GM12872 (cell line): ENCODE measurements around the gene FDPS.

Experiments
- TF ChIP-seq, protein P1 (sequence below): IDR thresholded peaks from 3 replicates; pipeline ENCODE4 v1.5.1; 2011; ENCODE audit warnings: low read depth, mild to moderate bottlenecking, low read length, moderate library complexity; ENCODE audit not compliant: insufficient read depth

FDPS gene

DNA sequence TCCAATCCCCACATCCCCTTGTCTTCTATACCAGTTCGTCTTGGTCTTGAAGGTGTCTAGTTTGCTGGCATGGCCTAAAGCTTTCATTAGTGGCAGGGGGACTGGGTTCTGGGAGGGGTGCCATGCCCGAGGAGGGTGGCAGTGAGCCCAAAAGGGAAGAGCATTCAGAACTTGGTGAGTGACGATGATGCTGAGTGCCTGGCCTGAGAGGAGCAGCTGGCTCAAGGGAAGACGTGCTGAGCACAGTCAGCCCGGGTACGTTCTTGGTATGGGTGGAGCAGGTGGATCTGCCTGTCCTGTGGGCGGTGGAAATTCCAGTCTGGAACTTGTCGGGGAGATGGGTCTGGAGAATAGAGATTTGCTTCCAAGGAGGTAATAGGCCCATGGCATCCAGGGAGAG lies 4.6 kb downstream of the FDPS start:
- TF ChIP-seq, protein P1, sequence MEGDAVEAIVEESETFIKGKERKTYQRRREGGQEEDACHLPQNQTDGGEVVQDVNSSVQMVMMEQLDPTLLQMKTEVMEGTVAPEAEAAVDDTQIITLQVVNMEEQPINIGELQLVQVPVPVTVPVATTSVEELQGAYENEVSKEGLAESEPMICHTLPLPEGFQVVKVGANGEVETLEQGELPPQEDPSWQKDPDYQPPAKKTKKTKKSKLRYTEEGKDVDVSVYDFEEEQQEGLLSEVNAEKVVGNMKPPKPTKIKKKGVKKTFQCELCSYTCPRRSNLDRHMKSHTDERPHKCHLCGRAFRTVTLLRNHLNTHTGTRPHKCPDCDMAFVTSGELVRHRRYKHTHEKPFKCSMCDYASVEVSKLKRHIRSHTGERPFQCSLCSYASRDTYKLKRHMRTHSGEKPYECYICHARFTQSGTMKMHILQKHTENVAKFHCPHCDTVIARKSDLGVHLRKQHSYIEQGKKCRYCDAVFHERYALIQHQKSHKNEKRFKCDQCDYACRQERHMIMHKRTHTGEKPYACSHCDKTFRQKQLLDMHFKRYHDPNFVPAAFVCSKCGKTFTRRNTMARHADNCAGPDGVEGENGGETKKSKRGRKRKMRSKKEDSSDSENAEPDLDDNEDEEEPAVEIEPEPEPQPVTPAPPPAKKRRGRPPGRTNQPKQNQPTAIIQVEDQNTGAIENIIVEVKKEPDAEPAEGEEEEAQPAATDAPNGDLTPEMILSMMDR: no peak

DNA sequence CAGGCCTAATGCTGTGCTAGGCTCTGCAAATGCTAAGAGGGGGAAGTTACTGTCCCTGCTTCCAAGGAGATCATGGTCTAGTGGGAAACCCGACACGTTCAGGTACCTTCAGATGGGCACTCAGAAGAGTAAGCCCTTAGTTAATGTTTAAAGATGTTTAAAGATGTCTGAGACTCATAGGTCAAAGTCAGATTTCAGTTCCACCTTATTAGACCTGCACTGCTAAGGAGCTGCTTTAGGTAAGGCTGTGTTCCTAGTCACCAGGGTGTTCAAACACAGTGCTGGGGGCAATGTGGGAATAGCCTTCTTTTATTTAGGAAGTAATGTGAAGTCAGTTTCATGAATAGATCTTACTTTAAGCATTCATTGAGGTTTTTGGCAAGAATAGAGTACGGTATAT lies 8.3 kb downstream of the FDPS start:
- TF ChIP-seq, protein P1: no peak

- TF ChIP-seq, protein P1: no peak
These were observed 9.4 kb downstream of the FDPS start for GRCh38 chr1:155318082-155318481.

DNA sequence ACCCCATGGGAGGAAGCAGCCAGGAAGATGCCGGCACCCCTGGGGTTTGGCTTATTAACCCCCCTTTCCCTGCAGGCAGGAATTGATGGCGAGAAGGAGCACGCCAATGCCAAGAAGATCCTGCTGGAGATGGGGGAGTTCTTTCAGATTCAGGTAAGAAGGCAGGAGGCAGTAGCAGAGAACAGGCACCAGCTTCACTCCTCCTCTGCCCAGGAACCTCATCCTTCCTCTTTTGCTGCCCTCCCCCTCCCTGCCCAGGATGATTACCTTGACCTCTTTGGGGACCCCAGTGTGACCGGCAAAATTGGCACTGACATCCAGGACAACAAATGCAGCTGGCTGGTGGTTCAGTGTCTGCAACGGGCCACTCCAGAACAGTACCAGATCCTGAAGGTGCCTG lies 10.9 kb downstream of the FDPS start:
- TF ChIP-seq, protein P1: no peak

DNA sequence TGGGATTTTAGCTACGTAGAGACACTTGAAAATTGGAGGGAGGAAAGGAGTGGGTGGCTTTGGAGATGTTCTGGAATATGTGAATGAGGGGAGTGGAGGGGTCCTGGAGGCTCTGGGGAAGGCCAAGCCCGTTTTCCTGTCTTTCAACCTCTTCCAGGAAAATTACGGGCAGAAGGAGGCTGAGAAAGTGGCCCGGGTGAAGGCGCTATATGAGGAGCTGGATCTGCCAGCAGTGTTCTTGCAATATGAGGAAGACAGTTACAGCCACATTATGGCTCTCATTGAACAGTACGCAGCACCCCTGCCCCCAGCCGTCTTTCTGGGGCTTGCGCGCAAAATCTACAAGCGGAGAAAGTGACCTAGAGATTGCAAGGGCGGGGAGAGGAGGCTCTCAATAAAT lies 11.6 kb downstream of the FDPS start:
- TF ChIP-seq, protein P1: no peak

DNA sequence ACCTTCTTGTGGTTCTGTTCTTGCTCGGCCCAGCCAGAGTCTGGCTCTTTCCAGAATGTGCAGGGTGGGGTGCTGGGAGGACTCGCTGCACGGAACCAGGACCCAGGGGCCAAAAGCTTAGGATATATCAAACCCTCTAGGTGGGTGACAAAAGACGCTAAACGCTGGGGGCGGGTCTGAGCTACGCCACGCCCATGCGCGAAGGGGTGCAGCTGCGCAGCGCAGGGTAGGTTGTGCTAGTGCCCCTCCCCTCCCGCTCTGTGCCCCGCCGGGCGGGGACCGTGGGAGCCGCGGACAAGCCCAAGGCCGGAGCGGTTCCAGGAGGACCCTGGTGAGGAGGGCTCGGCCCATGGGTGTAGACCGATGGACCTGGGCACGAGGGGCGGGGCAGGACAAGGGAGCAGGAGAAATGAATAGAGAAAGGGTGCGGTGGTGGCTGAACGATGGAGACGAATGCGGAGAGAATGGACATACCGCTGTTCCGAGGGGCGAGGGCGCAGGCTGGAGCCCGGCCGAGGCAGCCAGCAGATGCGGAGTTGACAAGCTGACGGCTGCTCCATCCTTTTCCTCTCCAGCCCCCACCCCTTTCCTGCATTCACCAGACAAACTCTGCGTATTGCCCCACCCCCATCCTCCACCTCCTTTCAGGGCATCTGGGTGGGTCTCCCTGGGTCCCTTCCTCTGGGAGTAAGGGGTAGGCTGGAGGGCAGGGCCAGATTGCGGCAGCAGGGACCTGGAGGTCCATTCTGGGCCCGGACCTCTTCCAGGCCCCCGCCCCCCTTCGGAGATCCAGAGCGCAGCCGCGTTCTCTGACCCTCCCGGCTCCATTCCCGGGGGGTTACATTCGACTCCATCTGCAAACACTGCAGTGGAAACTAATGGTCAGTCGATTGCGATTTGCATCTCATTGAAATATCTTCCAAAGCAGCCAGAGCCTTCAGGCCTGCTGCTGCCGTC lies 12.3 kb downstream of the FDPS start, which contains the start of gene RUSC1:
Gene RUSC1, plus strand, starts transcription at position 234 of the 957 bp plus-strand sequence. CDS start 880 bp downstream, outside the sequence.
- TF ChIP-seq, protein P1: no peak

GRCh38 chr1:155321639-155322503 lies 13.2 kb downstream of the FDPS start:
- TF ChIP-seq, protein P1: no peak
